NK-92 (cell line): Measurements from ENCODE around the gene THAP5.

Experiments used
- DNase-seq: peaks from one replicate; lab custom pipeline; 2025; ENCODE audit not compliant: unreplicated experiment; lab: John Stamatoyannopoulos, UW

The THAP5 gene

GRCh38 chr7:108535744-108536143 lies 33.8 kb downstream of the THAP5 start:
- no peak for DNase-seq

- DNase-seq = no peak
Measured at GRCh38 chr7:108535257-108535656, 34.2 kb downstream of the THAP5 start.

- DNase-seq = no peak
Measured at GRCh38 chr7:108533712-108534111, 35.8 kb downstream of the THAP5 start.

- no peak for DNase-seq
Measured at GRCh38 chr7:108529341-108529740, 40.2 kb downstream of the THAP5 start.

- no peak for DNase-seq
Measured at GRCh38 chr7:108528183-108528712, 41.3 kb downstream of the THAP5 start.

GRCh38 chr7:108526768-108527017 lies 42.8 kb downstream of the THAP5 start:
- DNase-seq = no peak

GRCh38 chr7:108525985-108526767 lies 43.3 kb downstream of the THAP5 start, which contains the start of gene PNPLA8:
TSS of gene PNPLA8 (minus strand) at chr7:108526135. CDS start at chr7:108515491, 10,644 bp downstream.
- peak; percentile 98 for DNase-seq

GRCh38 chr7:108525327-108525984 lies 44.0 kb downstream of the THAP5 start:
- no peak for DNase-seq

GRCh38 chr7:108522780-108523179 lies 46.7 kb downstream of the THAP5 start:
- no peak for DNase-seq

- no peak for DNase-seq
Measured at GRCh38 chr7:108517951-108518350, 51.6 kb downstream of the THAP5 start.

GRCh38 chr7:108515630-108516029 lies 53.9 kb downstream of the THAP5 start:
- no peak for DNase-seq

GRCh38 chr7:108515013-108515412 lies 54.5 kb downstream of the THAP5 start:
- no peak for DNase-seq
